HepG2 (cell line): ENCODE measurements around the gene DOHH. TPM values are rescaled to one million over a fixed set of nuclear protein-coding genes. Genes with fewer than 3 reads are reported as not detected.

ENCODE experiments used
- ATF7 ChIP-seq, 2 experiments: fragments of 450-650 bp in 1 of 2; sonication (generic) in 1 of 2; formaldehyde crosslinking in 1 of 2; IDR thresholded peaks; 2 replicates each; pipeline versions ENCODE4 v1.4.0 to v1.6.1; 2016 to 2020; ENCODE audit warnings: antibody characterized with exemption in 1 of 2, mild to moderate bottlenecking in 1 of 2, missing genetic modification reagents in 1 of 2
- EED ChIP-seq: sonication (generic); formaldehyde crosslinking; IDR thresholded peaks from 2 replicates; pipeline ENCODE4 v1.5.0; 2020; ENCODE audit warnings: mild to moderate bottlenecking, missing genetic modification reagents
- FOXC1 ChIP-seq: sonication (generic); formaldehyde crosslinking; IDR thresholded peaks from 2 replicates; pipeline ENCODE4 v1.8.0; 2022; ENCODE audit warnings: mild to moderate bottlenecking, missing genetic modification reagents, borderline replicate concordance
- HMGA1 ChIP-seq: sonication (generic); formaldehyde crosslinking; conservative IDR thresholded peaks from 2 replicates; pipeline ENCODE4 v1.4.0; 2020; ENCODE audit warnings: missing genetic modification reagents
- KDM5B ChIP-seq: sonication (generic); formaldehyde crosslinking; IDR thresholded peaks from 2 replicates; pipeline ENCODE4 v1.4.0; 2020; ENCODE audit warnings: missing genetic modification reagents, mild to moderate bottlenecking, borderline replicate concordance
- NFIC ChIP-seq: IDR thresholded peaks from 2 replicates; pipeline ENCODE4 v1.6.1; 2012; ENCODE audit warnings: mild to moderate bottlenecking, low read length, inconsistent platforms
- TERF1 ChIP-seq: sonication (generic); formaldehyde crosslinking; IDR thresholded peaks from 2 replicates; pipeline ENCODE4 v1.8.0; 2022; ENCODE audit warnings: mild to moderate bottlenecking, missing genetic modification reagents, moderate library complexity
- XRCC5 ChIP-seq: fragments of 200-400 bp; formaldehyde crosslinking; optimal IDR thresholded peaks from 2 replicates; pipeline ENCODE3; 2017; ENCODE audit warnings: mild to moderate bottlenecking, low read length
- ZBTB20 ChIP-seq: sonication (generic); formaldehyde crosslinking; IDR thresholded peaks from 2 replicates; pipeline ENCODE4 v1.8.1; 2023; ENCODE audit warnings: missing genetic modification reagents, low read depth, mild to moderate bottlenecking, borderline replicate concordance
- ZFY ChIP-seq: sonication (generic); formaldehyde crosslinking; IDR thresholded peaks from 2 replicates; pipeline ENCODE4 v1.4.0; 2020; ENCODE audit warnings: missing genetic modification reagents
- ZKSCAN8 ChIP-seq: IDR thresholded peaks from 2 replicates; pipeline ENCODE4 v1.6.1; 2016; ENCODE audit warnings: borderline replicate concordance, missing genetic modification reagents, missing compliant biosample characterization
- ZNF12 ChIP-seq: sonication (generic); formaldehyde crosslinking; IDR thresholded peaks from 2 replicates; pipeline ENCODE4 v1.5.0; 2020; ENCODE audit warnings: missing genetic modification reagents
- ZNF317 ChIP-seq: sonication (generic); formaldehyde crosslinking; IDR thresholded peaks from 2 replicates; pipeline ENCODE4 v1.5.0; 2020; ENCODE audit warnings: mild to moderate bottlenecking, missing genetic modification reagents
- ZNF577 ChIP-seq: sonication (generic); formaldehyde crosslinking; IDR thresholded peaks from 2 replicates; pipeline ENCODE4 v1.4.0; 2020; ENCODE audit warnings: mild to moderate bottlenecking, low read depth, missing genetic modification reagents, borderline replicate concordance
- ZNF639 ChIP-seq: conservative IDR thresholded peaks from 2 replicates; pipeline ENCODE4 v1.6.1; 2018; ENCODE audit warnings: missing genetic modification reagents
- ZSCAN22 ChIP-seq: sonication (generic); formaldehyde crosslinking; IDR thresholded peaks from 2 replicates; pipeline ENCODE4 v1.4.0; 2020; ENCODE audit warnings: mild to moderate bottlenecking, missing genetic modification reagents
- polyA plus RNA-seq, 8 experiments: library from polyadenylated mRNA; depleted of rRNA in 3 of 8; stranded (reverse) in 7 of 8; unstranded in 1 of 8; fragments of >200 nt; fragmentation: Illumina TruSeq in 4 of 8; extraction: Trizol in 4 of 8; gene quantifications; 2 replicates each; pipeline versions ENCODE4 v1.2.1 to v1.2.3, GENCODE V29; 2011 to 2016; ENCODE audit warnings: low read depth in 4 of 8, missing spikeins in 1 of 8, mixed read lengths in 1 of 8; ENCODE audit not compliant: insufficient read depth in 1 of 8
- total RNA-seq, 5 experiments: library from RNA; depleted of rRNA; stranded (reverse); fragments of >200 nt; fragmentation: Illumina TruSeq; extraction: Trizol; gene quantifications; 2 replicates each; pipeline ENCODE4 v1.2.3, GENCODE V29; 2016; ENCODE audit warnings: low read depth in 1 of 5
- TF ChIP-seq, protein P1 (sequence below): sonication (generic); formaldehyde crosslinking; IDR thresholded peaks from 2 replicates; pipeline ENCODE4 v1.4.0; 2020; ENCODE audit warnings: missing genetic modification reagents
- TF ChIP-seq, protein P2 (sequence below): sonication (generic); formaldehyde crosslinking; IDR thresholded peaks from 2 replicates; pipeline ENCODE4 v1.9.0; 2021; ENCODE audit warnings: missing genetic modification reagents, mild to moderate bottlenecking, borderline replicate concordance
- TF ChIP-seq, protein P3 (sequence below): sonication (generic); formaldehyde crosslinking; IDR thresholded peaks from 2 replicates; pipeline ENCODE4 v1.4.0; 2020; ENCODE audit warnings: missing genetic modification reagents, borderline replicate concordance

The DOHH gene
- total and polyA plus RNA-seq, 2 of the 13 experiments (the other 11 are each of a cell fraction or from before 2014, with no cell fraction given): 3.5 to 13.7 TPM

DNA sequence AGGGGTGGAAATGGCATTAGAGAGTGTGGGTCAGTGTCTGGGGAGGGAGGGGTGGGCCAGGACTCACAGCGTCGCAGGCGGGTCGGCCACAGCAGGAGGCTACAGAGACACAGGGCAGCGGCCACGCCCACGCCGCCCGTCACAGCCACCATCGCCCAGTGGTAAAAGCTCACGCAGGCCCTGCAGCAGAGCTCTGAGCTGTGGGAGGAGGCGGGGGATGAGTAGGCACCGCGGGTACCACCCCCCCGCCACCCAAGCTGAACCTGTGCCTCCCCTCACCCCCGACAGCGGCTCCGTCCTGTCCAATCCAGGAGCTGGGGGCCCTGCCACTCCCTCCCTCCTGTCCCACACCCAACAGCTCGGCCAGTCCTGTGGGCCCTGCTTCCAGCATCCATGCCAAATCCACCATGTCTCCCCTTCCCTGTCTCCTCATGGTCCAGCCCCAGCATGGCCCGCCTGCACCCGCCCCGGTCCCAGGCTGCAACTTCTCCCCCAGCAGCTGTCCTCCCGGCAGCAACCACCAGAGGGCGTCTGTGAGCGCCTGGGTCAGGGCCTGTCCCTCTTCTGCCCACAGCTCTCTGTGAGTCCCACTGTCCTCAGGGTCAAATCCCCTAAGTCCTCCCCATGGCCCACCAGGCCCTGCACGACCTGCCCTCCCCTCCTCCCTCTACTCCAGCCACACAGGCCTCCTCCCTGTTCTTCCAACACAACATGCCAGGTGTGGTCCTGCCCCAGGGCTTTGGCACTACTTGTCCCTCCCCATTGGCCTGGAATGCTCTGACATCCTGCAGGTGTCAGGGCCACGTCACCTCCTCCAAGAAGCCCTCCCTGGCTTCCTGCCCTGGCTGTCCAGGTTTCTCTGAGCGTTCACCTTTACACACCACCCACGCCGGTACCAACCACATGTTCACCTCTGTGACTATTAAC lies 44.5 kb upstream of the DOHH start (continued):
- TF ChIP-seq TERF1 (CRISPR knock-in tag) (no peak), KDM5B (no peak), ZSCAN22 (CRISPR knock-in tag) (peak; percentile 41; the same call in 1 of the 2 replicates), NFIC (no peak), ZBTB20 (no peak), EED (CRISPR knock-in tag) (no peak), ZNF577 (CRISPR knock-in tag) (no peak), ATF7 (IDR thresholded peaks at IDR 0.05) (no peak), ATF7 (CRISPR knock-in tag; IDR thresholded peaks at IDR 0.05) (no peak), XRCC5 (peak; percentile 85), ZNF12 (CRISPR knock-in tag) (no peak), ZNF639 (CRISPR knock-in tag) (no peak), FOXC1 (CRISPR knock-in tag) (no peak), ZFY (CRISPR knock-in tag) (peak; percentile 26; the same call in 1 of the 2 replicates), HMGA1 (no peak), ZNF317 (CRISPR knock-in tag) (no peak), ZKSCAN8 (CRISPR knock-in tag) (no peak)
- TF ChIP-seq, protein P1, sequence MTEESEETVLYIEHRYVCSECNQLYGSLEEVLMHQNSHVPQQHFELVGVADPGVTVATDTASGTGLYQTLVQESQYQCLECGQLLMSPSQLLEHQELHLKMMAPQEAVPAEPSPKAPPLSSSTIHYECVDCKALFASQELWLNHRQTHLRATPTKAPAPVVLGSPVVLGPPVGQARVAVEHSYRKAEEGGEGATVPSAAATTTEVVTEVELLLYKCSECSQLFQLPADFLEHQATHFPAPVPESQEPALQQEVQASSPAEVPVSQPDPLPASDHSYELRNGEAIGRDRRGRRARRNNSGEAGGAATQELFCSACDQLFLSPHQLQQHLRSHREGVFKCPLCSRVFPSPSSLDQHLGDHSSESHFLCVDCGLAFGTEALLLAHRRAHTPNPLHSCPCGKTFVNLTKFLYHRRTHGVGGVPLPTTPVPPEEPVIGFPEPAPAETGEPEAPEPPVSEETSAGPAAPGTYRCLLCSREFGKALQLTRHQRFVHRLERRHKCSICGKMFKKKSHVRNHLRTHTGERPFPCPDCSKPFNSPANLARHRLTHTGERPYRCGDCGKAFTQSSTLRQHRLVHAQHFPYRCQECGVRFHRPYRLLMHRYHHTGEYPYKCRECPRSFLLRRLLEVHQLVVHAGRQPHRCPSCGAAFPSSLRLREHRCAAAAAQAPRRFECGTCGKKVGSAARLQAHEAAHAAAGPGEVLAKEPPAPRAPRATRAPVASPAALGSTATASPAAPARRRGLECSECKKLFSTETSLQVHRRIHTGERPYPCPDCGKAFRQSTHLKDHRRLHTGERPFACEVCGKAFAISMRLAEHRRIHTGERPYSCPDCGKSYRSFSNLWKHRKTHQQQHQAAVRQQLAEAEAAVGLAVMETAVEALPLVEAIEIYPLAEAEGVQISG: no peak
- TF ChIP-seq, protein P2, sequence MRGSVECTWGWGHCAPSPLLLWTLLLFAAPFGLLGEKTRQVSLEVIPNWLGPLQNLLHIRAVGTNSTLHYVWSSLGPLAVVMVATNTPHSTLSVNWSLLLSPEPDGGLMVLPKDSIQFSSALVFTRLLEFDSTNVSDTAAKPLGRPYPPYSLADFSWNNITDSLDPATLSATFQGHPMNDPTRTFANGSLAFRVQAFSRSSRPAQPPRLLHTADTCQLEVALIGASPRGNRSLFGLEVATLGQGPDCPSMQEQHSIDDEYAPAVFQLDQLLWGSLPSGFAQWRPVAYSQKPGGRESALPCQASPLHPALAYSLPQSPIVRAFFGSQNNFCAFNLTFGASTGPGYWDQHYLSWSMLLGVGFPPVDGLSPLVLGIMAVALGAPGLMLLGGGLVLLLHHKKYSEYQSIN: no peak
- TF ChIP-seq, protein P3, sequence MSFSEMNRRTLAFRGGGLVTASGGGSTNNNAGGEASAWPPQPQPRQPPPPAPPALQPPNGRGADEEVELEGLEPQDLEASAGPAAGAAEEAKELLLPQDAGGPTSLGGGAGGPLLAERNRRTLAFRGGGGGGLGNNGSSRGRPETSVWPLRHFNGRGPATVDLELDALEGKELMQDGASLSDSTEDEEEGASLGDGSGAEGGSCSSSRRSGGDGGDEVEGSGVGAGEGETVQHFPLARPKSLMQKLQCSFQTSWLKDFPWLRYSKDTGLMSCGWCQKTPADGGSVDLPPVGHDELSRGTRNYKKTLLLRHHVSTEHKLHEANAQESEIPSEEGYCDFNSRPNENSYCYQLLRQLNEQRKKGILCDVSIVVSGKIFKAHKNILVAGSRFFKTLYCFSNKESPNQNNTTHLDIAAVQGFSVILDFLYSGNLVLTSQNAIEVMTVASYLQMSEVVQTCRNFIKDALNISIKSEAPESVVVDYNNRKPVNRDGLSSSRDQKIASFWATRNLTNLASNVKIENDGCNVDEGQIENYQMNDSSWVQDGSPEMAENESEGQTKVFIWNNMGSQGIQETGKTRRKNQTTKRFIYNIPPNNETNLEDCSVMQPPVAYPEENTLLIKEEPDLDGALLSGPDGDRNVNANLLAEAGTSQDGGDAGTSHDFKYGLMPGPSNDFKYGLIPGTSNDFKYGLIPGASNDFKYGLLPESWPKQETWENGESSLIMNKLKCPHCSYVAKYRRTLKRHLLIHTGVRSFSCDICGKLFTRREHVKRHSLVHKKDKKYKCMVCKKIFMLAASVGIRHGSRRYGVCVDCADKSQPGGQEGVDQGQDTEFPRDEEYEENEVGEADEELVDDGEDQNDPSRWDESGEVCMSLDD (CRISPR knock-in tag): no peak
